ENCODE data around the gene P4HA2.
A peak's percentile ranks its signal among the peaks of the same experiment; 100 is the strongest.

The P4HA2 gene

DNA sequence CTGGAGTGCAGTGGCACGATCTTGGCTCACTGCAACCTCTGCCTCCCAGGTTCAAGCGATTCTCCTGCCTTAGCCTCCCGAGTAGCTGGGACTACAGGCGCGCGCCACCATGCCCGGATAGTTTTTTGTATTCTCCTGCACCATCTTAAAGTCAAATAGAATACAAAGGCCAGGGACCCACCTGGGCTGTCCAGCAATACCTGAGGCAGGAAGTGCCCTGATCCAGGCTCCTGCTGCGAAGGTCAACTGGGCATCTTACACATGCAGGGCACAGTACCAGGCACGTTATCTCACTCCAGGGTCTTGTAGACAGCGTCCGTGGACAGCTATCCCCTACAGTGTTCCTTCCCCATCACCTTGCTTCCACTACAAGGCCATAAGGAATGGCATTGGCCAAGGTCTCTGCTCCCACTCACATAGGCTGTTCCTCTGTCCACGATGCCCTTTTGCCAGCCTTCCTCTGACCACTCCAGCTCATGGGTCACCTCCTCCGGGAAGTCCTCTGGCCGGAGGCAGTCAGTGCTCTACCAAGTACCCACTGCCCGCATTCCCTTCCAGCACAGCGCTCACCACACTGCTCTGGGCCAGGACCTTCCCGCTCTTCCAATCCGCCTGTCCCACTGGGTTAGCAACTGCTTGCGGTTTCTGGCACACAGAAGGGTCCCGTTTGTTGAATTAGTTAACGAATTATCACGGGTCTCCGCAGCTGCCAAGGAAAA, 978 bp downstream of the P4HA2 start:
- H3K27me3 ChIP-seq (replicated peaks; ENCODE audit: control insufficient read depth, insufficient read depth, low read length) = peaks cover 2% of the 10 kb centered on the region
- TF ChIP-seq, protein P1, sequence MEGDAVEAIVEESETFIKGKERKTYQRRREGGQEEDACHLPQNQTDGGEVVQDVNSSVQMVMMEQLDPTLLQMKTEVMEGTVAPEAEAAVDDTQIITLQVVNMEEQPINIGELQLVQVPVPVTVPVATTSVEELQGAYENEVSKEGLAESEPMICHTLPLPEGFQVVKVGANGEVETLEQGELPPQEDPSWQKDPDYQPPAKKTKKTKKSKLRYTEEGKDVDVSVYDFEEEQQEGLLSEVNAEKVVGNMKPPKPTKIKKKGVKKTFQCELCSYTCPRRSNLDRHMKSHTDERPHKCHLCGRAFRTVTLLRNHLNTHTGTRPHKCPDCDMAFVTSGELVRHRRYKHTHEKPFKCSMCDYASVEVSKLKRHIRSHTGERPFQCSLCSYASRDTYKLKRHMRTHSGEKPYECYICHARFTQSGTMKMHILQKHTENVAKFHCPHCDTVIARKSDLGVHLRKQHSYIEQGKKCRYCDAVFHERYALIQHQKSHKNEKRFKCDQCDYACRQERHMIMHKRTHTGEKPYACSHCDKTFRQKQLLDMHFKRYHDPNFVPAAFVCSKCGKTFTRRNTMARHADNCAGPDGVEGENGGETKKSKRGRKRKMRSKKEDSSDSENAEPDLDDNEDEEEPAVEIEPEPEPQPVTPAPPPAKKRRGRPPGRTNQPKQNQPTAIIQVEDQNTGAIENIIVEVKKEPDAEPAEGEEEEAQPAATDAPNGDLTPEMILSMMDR (IDR thresholded peaks at IDR 0.05; ENCODE audit: insufficient read depth, low read length, poor library complexity, severe bottlenecking) = no peak
- no peak overlapping the region for H3K4me3 ChIP-seq (replicated peaks; ENCODE audit: low read depth, low read length)

DNA sequence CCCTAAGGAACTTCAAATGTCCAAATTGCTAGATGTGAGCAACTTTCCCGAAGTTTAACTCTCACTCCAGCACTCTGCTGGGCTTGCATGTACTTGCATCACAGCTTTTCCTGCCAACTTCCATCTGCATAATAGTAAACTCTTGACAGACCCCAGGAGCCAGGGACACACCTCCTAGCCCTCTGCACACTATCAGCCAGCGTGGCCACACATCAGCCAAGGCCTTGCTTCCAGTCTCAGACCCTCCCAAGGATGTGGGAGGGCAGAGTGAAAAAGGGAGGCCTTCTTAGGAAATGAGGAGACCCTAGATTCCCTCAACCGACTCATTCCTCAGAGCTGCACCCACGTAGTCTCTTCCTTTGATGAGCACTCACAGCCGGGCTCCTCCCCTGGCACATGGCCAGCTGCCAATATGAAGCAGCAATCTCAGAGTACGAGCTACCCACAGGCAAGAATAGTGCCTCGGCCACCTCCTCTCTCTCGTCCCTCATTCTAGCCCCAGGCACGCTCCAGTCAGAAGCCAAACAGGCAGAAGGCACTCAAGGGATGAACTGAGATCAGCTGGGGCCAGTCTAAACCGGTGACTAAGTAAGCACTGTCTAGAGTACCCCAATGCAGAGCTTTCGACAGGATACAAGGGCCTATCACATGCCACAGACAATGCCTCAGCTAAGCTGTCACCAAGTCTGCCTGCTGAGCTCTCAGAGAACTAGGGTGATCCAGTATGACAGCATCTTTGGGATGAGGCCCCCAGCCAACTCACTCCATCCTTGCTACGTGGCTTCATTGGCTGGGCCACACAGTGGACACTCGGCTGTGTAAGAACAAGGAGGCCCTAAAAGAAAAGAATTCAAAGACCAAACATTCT, 2.3 kb downstream of the P4HA2 start:
- Histone ChIP-seq H3K27me3 (replicated peaks; ENCODE audit: control insufficient read depth, insufficient read depth, low read length) (peaks cover 2% of the 10 kb centered on the region), H3K36me3 (ENCODE audit: control insufficient read depth, insufficient read depth, low read length) (no peaks in the 10 kb centered on the region), H3K4me3 (replicated peaks; ENCODE audit: low read depth, low read length) (no peak overlapping the region)
- no peak for DNase-seq (ENCODE audit: extremely low read depth, insufficient read length)
- TF ChIP-seq, protein P1 (IDR thresholded peaks at IDR 0.05; ENCODE audit: insufficient read depth, low read length, poor library complexity, severe bottlenecking) = no peak

More for the DNA sequence above, 978 bp downstream of the P4HA2 start:
- no peaks in the 10 kb centered on the region for H3K36me3 ChIP-seq (ENCODE audit: control insufficient read depth, insufficient read depth, low read length)
- no peak for DNase-seq (ENCODE audit: extremely low read depth, insufficient read length)

DNA sequence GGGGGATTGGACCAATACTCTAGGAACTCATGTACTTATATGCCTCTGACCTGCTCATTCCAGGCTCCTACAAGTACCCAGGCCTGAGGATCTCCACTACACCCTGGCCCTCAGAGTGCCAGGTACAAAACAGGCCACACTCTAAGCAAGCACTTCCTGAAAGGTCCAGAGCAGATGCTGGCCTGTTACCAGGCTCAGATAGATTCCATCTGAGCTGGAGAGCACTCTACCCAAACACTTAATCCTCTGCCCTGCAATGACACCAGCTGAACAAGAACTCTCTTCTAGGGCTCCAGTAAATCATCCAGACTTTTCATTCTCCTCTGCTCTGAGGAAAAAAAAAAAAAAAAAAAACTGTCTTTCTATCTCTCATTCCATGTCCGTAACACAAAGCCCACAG, 2.9 kb downstream of the P4HA2 start:
- H3K4me3 ChIP-seq (replicated peaks; ENCODE audit: low read depth, low read length) = no peak overlapping the region
- no peak for DNase-seq (ENCODE audit: extremely low read depth, insufficient read length)
- no peaks in the 10 kb centered on the region for H3K36me3 ChIP-seq (ENCODE audit: control insufficient read depth, insufficient read depth, low read length)
- TF ChIP-seq, protein P1 (IDR thresholded peaks at IDR 0.05; ENCODE audit: insufficient read depth, low read length, poor library complexity, severe bottlenecking) = no peak
- H3K27me3 ChIP-seq (replicated peaks; ENCODE audit: control insufficient read depth, insufficient read depth, low read length) = peaks cover 2% of the 10 kb centered on the region

DNA sequence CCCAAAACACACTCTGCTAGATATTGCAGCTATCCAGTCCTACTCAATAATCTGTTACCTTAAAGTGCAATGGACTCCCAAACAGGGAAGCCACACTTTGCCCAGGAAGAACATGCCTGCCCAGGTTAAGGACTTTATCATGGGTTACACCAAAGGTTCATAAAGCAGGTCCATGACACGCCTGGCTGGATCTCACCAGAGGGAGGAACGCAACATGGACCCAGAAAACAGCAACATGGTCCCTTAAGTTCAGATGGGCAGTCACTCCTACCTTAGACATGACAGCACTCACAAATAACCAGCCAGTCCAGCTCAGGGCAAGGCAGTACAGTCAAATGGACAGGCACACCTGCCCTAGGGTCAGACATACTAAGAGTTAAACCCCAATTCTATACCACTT, 3.8 kb downstream of the P4HA2 start:
- H3K36me3 ChIP-seq (ENCODE audit: control insufficient read depth, insufficient read depth, low read length) = no peaks in the 10 kb centered on the region
- DNase-seq (ENCODE audit: extremely low read depth, insufficient read length) = no peak

DNA sequence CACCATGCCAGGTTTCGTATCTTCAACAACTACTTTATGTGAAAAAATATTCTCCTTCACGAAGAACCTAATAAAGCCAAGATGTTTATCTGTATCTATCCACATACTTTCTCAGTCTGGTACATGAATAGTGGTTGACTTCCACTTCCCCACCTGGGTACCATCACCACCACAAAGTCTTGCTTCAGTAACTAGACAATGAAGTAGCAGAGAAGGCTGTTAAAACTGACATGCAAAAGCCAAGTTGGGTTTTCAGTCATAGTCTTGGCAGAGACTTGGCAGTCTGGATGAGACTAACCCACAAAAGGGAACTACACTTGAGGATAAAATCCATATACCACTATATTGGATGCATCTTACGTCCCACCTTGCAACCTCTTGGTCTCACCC, 5.0 kb downstream of the P4HA2 start:
- peaks cover 2% of the 10 kb centered on the region for H3K27me3 ChIP-seq (replicated peaks; ENCODE audit: control insufficient read depth, insufficient read depth, low read length)
- TF ChIP-seq, protein P1 (IDR thresholded peaks at IDR 0.05; ENCODE audit: insufficient read depth, low read length, poor library complexity, severe bottlenecking) = no peak

More for the DNA sequence above, 3.8 kb downstream of the P4HA2 start:
- H3K4me3 ChIP-seq (replicated peaks; ENCODE audit: low read depth, low read length) = no peak overlapping the region
- H3K27me3 ChIP-seq (replicated peaks; ENCODE audit: control insufficient read depth, insufficient read depth, low read length) = peaks cover 2% of the 10 kb centered on the region
- TF ChIP-seq, protein P1 (IDR thresholded peaks at IDR 0.05; ENCODE audit: insufficient read depth, low read length, poor library complexity, severe bottlenecking) = no peak

More for the DNA sequence above, 5.0 kb downstream of the P4HA2 start:
- DNase-seq (ENCODE audit: extremely low read depth, insufficient read length) = peak; percentile 32
- Histone ChIP-seq H3K4me3 (replicated peaks; ENCODE audit: low read depth, low read length) (no peak overlapping the region), H3K36me3 (ENCODE audit: control insufficient read depth, insufficient read depth, low read length) (no peaks in the 10 kb centered on the region)

All from GM06990 (cell line).